RPMI8226 (cell line): ENCODE results near the gene IPO4.

Source experiments
- DNase-seq: peaks from one replicate; pipeline ENCODE4 v3.0.0-alpha.2; 2015

Gene IPO4

GRCh38 chr14:24130717-24131548 is 57.7 kb downstream of the IPO4 start:
- DNase-seq, result no peak

- DNase-seq, result no peak
Observed at GRCh38 chr14:24130380-24130716, 58.3 kb downstream of the IPO4 start, which contains the start of gene FITM1. Gene FITM1 (plus strand): TSS chr14:24130659. CDS start chr14:24131564, 905 bp downstream.
